Cortex of kidney (tissue), 1 donor: ENCODE measurements around the gene POPDC2.
"Not testable (repeated sequence)": the region's sequence is repeated elsewhere in the genome, so short reads cannot be mapped to it uniquely, and the experiment has no call there.

Experiments used
- DNase-seq: peaks from one replicate; lab custom pipeline; 2025; lab: John Stamatoyannopoulos, UW

The POPDC2 gene, protein sequence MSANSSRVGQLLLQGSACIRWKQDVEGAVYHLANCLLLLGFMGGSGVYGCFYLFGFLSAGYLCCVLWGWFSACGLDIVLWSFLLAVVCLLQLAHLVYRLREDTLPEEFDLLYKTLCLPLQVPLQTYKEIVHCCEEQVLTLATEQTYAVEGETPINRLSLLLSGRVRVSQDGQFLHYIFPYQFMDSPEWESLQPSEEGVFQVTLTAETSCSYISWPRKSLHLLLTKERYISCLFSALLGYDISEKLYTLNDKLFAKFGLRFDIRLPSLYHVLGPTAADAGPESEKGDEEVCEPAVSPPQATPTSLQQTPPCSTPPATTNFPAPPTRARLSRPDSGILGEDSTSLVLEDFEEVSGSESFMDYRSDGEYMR

DNA sequence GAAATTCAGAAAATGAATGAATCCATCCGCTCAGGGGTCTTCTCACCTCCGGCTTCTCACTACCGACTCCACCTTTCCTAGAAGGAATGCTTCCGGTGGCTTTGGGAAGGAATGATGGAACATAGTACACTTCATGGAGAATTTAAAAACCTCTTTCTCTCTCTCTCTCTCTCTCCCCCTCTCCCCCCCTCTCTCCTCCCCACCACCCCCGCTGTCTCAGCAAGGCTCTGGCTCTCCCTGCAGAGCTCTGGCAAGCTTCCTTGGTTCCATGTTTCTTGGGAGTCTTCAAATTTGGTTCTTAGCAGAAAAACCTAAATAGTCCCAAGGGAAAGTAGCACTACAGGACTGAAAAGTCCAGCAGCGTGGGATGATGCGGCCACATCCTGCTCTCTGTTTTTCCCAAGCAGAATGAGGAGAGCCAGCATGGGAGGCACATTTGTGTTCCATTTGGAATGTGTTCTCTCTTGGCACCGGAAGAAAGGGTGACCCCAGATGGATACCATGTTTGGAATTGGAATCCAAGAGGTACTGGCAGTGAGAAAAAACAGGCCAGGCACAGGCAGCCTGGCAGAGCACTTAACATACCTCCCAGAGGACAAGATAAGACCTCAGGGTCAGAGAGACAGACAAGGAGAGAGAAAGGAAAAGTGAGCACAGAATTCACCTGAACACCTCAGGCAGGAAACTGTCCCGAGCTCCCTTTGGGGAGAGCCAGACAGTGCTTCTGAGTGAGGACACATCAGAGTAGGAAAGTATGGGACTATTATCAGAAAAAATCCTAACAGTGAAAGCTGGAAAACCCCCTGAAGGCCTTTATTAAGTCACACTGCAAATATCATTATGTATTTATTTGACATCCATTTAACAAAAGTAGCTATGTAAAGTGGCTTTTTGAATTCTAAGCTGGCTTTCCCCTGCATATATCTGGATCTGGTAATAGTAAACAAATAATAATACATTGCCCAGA, at the start of gene POPDC2:
TSS of gene POPDC2 (minus strand) at position 116 of the 967 bp plus-strand sequence. CDS start 166 bp downstream, outside the sequence.
- no peak for DNase-seq

DNA sequence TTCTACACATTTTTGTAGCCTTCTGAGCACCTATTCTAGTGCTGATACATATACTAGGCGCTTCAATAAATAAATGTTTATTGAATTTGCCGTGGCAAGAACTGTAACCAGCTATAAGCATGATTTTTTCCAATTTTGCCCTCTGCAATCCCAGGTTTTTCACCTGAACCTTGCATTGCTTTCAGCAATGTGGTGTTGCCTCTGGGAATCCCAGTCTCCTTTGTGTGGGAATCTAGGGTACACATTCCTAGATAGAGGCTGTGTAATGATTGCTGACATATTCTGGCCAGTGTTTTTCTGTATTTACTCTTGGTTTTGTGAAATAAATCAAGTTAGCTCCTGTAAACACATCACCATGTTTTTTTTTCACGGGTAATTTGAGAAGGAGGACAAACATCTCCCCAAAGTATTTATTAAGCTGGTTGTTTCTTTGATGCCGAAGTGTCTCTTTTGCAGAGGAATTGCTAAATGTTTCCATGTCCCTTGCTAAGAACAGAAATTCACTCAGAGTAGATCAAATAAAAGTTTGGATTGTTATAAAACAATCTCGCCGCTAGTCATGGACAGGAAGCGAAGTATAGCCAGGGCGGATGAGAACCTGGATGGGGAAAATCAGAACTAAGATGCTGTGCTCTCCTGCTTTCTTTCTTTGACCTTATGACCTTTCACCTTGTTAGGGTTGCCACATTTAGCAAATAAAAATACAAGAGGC, 43.6 kb upstream of the POPDC2 start:
- DNase-seq = no peak

DNA sequence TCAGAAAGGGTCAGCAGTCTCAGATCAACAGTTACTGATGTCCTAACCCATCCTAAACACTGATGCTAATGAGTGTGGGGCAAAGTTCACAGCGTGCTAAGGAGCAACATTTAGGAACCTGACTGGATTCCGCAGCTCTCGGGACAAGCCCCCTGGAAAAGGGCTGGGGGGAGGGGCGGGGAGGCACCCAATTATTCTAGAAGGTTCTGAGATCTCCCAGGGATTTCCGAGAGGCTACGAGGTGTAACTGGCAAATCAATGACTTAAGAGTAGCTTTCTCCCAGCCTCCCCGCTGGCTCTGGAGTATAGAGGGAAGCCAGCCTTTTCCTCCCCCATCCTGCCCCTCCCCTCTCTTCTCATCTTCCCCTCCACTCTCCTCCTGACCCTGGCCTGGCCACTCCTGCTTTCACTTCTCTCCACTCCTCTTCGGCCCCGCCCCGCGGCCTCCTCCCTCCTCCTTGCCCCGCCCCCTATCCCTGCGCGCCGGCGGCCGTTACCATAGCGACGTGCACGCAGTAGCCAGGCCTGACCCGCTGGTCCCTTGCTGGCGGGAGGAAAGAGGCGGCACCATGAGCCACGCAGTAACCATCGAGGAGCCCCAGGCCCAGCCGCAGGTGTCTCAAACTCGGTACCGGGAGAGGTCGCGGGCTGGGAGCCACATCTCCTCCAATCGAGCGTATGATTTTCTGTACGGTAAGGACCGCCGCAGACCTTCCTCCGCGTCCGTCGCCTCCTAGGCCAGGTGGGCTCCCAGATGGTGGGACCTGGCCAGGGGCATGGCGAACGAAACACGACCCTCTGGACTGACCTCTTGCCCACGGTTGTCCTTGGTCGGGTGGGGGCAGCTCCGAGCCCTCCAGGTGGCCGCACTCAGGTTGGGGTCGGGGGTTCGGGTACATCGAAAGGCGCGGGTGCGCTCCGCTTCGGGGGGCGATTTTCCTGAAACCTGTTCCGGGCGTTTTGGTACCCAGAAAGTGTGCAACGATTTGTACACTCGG, 42.4 kb upstream of the POPDC2 start, which contains the start of gene CFAP91:
TSS of gene CFAP91 (plus strand) at position 493 of the 998 bp plus-strand sequence. CDS start at position 570, 77 bp downstream.
- DNase-seq = no peak

DNA sequence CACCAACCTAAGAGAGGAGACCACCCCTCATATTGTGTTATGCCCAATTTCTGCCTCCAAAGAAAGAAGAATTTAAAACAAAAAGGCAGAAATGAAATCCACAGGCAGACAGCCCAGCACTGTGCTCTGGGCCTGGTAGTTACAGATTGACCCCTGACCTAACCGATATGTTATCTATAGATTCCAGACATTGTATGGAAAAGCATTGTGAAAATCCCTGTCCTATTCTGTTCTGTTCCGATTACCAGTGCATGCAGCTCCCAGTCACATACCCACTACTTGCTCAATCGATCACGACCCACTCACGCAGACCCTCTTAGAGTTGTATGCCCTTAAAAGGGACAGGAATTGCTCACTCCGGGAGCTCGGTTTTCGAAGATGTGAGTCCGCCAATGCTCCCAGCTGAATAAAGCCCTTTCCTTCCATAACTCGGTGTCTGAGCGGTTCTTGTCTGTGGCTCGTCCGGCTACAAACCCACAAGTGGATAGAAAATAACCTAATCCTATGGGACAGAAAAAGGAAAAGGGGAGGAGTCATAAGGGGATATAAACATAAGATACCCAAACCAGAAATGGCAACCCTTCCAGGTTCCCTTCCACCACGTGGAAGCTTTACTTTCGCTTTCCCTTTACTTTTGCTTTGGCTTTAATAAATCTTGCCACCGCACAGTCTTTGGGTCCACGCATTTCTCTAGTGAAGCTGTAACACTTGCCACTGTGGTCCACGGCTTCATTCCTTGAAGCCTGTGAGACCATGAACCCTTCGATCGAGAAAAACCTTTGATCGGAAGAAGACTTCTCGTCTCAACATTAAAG, 40.7 kb upstream of the POPDC2 start:
- no peak for DNase-seq

DNA sequence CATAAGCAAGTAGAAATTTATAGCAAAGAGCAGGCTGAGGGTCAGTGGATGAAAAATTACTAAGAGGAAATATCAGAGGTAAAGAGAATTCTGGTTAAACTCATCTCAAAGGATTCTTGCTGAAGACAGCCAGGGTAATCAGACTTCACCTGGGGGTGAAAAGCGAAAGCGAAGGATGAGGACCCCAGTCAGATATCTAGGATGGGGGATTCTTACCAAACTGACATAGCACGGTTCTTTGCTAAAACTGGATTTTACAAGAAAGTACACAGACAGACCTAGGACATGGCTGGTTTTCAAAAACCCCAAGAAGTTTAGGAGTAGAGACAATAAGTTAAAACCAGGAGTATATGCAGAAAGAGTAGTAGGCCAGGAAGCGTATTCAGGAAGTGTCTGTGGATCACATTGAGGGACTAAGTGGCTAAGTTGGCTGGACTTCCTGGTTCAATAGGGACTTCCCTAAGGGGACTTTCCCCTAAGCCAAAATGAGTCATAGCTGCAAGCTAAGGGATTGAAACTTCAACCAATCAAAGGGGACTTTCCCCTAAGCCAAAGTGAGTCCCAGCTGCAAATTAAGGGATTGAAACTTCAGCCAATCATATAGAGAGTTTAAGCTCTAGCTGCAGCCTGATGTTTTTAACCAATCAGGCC, 40.0 kb upstream of the POPDC2 start:
- no peak for DNase-seq

DNA sequence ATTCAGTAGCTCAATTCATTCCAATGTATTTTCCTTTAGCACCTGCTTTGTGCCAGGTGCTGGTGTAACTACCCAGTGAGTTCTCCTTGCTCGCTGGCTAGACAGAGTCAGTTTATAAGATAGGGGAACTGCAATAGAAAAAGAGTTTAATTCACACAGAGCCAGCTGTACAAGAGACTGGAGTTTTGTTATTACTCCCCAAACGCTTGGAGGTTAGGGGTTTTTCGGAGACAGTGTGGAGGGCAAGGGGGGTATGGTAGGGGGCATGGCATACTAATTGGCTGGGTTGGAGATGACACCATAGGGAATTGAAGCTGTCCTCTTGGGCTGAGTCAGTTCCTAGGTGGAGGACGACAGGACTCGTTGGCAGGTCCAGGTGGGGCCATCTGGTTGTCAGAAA, 37.0 kb upstream of the POPDC2 start:
- DNase-seq = no peak

DNA sequence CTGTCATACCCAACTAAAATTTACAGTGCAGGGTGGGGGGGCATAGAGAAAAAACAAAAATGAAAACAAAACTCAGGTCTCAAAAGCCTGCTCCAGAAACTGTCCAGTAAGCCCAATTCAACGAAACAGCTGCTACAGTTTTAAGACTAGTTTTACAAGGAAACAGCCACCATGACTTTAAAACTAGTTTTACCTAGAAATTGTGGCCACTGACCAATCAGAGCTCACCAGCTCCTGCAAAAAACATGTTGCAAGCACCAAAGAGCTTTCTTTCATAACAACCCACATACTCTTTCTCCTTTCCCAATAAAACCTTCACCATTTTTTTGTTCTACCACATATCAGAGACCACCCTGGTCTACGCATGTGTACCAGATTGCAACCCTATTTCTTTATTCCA, 35.1 kb upstream of the POPDC2 start:
- DNase-seq = no peak

DNA sequence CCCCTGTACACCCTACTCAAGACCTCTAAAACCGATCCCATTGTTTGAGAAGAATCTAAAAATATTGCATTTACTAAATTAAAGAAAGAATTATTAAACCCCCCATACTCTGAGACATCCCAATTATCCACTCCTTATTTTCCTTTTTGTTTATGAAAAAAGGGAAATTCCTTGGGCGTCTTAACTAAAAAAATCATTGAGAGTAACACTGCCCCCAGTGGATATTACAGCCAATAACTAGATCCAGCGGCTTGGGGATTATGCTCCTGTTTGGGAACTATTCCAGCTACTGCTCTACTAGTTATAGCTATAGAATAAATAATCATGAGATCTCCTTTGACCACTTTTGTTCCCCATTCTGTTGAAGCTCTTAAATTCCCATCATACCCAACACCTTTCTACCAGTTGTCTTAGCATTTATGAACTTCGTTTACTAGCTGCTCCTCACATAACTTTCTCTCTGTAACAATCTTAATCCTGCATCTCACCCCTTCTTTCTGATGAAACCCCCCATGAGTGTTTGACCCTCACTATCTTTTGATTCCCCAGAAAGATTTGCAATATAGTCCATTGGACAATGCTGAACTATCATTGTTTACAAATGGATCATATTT, 29.8 kb upstream of the POPDC2 start:
- no peak for DNase-seq

DNA sequence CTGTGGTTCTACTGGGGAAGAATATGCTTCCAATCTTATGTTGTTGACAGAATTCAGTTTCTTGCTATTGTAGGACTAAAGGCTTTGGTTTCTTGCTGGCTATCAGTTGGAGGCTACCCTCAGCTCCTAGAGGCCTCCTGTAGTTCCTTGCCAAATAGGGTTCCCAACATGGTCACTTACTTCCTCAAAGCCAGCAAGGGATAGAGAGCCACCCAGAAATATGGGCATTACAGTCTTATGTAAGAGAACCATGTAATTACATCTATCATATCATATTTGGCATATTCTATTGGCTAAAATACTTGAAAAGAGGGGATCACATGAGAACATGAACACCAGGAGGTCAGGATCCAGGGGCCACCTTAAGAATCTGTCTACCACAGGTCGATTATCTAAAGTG, 23.0 kb upstream of the POPDC2 start:
- DNase-seq = no peak

DNA sequence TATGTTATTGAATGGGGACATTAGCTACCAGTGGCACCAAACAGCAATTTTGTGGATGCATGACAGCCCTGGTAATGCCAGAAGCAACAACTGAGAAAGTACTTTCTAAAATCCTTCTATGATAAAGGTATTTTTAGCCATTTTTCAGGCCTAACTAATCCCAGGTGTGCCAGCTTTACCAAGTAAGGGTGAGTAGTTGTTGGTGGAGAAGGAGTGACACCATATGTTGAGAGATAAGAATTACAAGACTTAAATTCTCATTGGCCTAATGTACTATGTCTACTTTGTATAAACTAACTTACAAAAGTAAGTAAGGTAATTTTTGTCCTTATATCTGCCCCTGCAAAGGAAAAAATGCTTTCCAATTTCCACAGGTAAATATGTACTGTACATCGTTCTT, 20.9 kb upstream of the POPDC2 start:
- DNase-seq = no peak

DNA sequence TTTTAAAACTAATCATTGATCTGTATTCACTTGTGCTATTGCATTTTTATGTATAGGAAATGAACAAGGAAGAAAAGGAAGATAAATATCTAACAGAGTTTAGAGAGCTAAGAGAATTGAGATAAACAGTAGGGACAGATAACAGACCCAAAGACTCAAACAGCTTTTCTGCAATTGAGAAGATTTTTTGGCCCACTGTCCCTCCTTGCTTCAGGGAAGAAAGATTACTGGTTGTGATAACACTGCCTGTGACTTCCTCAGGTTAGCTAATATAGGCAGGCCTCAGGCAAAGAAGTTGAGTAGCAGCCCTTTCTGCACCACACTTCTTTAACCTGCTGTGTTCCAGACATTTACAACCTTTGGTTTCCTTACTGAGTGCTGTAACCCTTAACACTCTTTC, 19.5 kb upstream of the POPDC2 start:
- no peak for DNase-seq

DNA sequence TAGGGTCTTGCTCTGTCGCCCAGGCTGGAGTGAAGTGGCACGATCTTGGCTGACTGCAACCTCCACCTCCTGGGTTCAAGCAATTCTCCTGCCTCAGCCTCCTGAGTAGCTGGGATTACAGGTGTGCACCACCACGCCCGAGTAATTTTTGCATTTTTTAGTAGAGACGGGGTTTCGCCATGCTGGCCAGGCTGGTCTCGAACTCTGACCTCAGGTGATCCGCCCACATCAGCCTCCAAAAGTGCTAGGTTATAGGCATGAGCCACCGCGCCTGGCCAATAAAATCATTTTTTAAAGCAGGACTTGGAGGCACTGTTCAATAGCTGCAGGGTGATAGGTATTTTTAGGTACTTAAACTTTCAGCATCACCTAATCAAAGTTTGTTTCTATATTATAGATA, 17.8 kb upstream of the POPDC2 start:
- not testable (repeated sequence) for DNase-seq

DNA sequence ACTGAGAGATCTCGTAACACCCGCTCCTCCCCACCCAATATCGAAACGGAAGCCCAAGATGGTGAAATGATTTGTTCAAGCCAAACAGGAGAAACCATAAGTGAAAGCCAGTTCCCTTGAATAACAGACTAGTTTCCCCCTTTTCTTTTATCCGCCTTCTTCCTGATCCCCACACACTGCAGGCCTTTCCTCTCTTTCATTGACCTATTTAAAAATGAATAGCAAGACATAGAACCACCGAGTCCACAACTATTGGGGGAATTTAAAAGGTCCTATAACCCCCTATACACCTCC, 17.2 kb upstream of the POPDC2 start:
- DNase-seq = no peak

DNA sequence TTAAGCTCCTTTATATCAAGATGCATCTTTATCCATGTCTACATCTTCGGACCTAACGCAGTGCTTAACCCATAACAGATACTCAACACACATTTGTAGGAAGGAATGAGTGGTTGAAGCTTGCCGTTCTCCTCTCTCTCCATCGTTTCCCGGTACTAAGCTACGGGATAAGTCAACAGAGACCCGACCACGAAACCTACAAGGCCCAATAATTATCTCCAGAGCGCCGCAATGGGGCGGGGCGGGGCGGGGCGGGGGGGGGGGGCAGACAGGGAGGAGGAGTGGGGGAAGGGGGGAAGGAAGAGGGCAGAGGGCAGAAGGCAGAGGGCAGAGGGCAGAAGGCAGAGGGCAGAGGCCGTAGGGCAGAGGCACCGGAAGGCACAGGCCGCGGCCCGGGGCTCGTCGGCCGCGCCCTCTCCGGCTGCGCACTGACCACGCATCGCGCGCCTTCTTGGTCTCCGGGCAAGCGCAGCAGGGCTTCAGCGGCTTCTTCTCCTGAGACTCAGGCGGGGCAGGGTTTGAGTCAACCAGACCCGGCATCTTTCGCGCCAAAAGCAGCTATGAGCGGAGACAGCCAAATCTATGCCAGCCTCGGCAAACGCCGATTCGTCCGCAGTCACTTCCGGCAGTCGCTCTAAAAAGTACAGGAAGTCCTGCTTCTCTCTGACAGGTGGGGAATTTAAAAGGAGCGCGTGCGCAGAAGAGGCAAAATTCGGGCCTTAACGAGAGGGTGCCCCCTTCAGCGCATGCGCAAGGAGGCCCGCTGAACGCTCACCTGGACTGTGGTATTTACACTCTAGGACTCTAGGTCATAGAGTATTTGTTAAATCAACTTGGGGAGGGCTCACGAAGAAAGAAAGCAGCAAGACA, 16.6 kb upstream of the POPDC2 start, which contains the start of gene COX17:
TSS of gene COX17 (minus strand) at position 636 of the 870 bp plus-strand sequence. CDS start at position 540, 96 bp downstream.
- DNase-seq = peak; percentile 44

DNA sequence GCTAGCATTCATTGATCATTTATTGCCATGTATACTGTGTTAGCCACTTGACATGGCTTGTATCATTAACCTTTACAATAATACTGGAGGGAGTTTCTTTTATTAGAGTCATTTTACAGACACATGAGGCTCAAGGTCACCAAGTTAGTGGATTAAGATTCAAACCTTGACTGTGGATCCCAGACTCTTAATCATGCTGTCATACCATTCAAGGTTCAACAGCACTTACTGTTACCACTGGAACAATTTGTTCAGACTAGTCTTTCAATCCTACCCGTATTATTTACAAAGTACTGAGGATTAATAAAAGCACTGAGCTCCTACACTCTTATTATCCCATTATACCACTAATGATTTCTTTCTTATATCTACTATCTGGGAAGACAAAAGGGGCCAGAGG, 15.6 kb upstream of the POPDC2 start:
- no peak for DNase-seq

DNA sequence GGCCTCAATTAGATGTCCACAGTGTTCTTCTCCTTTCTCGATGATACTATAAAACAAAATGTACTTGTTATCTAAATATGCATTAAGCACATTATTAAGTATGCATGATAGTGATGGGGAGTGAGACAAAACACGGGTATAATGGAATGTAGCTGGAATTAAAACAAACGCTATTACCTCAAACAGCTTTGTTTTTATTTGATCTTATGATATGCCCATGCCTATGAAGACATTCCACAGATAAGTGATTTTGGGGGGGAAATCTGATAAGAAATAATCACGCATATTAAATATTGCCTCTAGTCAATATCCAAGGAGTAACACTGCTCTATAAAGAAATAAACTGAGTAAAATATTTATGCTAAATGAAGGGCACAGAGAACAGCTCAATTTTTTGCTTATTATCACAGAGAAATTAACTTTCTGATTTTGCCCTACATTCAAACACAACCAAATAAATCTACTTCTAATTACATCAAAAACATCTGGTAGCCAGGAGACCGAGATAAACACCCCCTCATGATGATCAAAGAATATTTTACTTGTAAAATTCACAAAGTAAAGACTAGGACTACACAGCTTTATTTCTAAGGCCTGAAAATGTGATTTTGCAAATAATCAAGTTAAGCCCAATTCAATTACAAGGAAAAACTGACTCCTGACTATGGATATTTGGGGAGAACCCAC, 14.9 kb upstream of the POPDC2 start:
- DNase-seq = no peak

DNA sequence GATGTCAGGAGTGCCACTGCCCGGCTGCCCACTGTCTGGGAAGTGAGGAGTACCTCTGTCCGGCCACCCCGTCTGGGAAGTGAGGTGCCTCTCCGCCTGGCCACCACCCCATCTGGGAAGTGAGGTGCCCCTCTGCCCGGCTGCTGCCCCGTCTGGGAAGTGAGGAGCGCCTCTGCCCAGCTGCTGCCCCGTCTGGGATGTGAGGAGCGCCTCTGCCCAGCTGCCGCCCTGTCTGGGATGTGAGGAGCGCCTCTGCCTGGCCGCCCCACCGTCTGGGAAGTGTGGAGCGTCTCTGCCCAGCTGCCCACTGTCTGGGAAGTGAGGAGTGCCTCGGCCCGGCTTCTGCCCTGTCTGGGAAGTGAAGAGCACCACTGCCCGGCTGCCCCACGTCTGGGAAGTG, 13.5 kb upstream of the POPDC2 start:
- DNase-seq = no peak

DNA sequence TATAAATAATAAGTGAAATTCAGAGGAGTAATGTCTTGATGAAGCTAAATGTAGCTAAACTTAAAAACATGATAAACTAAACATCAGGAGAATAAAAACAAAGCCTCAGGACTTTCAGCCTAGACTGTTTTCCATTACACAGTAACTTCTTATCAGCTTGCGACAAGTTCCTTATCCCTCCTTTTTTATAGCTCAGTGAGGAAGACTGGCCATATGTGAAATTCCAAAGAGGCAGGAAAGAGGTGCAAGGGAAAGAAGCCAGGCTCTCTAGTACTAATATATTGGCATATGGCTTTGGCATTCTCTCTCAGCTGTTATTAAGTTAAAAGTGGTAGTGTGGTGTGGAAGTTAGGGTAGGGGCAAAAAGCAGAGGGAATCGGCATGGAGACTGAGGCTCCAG, 12.4 kb upstream of the POPDC2 start:
- no peak for DNase-seq
